ENCODE measurements around the gene FAM25G. TPM values are rescaled to one million over a fixed set of nuclear protein-coding genes. Genes with fewer than 3 reads are reported as not detected.
A peak's percentile ranks its signal among the peaks of the same experiment; 100 is the strongest.

The FAM25G gene
- total and polyA plus RNA-seq, 9 of the 15 experiments (the other 6 are each of a cell fraction or from before 2014, with no cell fraction given): not detected

DNA sequence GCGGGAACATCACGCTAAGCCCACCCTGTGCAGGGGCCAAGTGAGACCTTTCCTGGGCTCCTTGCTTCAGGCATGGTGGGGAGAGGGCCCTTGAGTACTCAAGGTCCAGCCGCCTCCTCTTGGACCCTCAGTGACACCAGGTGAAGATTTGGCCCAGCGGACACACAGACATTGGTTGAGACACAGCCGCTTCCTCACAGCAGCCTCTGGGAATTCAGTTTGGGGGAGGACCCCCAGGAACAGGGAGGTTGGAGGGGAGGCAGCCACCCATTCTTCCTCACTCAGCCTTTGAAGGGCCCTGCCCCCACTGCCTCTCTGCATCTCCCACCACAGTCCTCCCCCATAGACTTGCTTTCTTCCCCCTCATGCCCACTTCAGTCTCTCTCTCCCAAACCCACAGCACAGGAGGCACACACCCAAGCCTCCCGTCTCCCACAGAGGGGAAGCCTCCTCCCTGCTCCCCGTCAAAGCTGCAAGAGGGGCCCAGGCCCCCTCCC, 39.5 kb downstream of the FAM25G start:
- Histone ChIP-seq H3K4me2 (ENCODE audit: insufficient read depth, low read length) (no peak overlapping the region), H3K27me3 (ENCODE audit: control insufficient read depth in 2 of 2, insufficient read depth in 2 of 2, low read length in 2 of 2) (peaks cover 21 to 62% of the 10 kb centered on the region in 2 experiments; a peak in 4 of 5 replicates), H3K36me3 (ENCODE audit: control insufficient read depth, insufficient read depth, low read length) (no peaks in the 10 kb centered on the region), H3K9me1 (ENCODE audit: control insufficient read depth, insufficient read depth, low read length) (no peaks in the 10 kb centered on the region), H3K4me3 (no peak overlapping the region), H3K9me3 (replicated peaks; ENCODE audit: control insufficient read depth, insufficient read depth, low read depth, low read length) (no peaks in the 10 kb centered on the region), H2AFZ (ENCODE audit: low read depth, low read length) (no peak overlapping the region), H3K27ac (ENCODE audit: extremely low read depth, low read depth, low read length) (no peak overlapping the region), H3K4me1 (replicated peaks in 1 of 2; ENCODE audit: control insufficient read depth in 2 of 2, insufficient read depth in 2 of 2, low read length in 2 of 2) (peaks cover 0 to 8% of the 10 kb centered on the region in 2 experiments; a peak in 1 of 5 replicates), H4K20me1 (replicated peaks; ENCODE audit: control insufficient read depth, insufficient read depth, low read length) (no peaks in the 10 kb centered on the region; the same call in 1 of the 2 replicates), H3K9ac (ENCODE audit: insufficient read depth in 1 of 2, low read depth in 2 of 2, low read length in 2 of 2) (peak overlapping the region in 1 of 2 experiments; percentile 57; a peak in 1 of 4 replicates), H3K79me2 (ENCODE audit: control insufficient read depth, insufficient read depth, low read length) (no peaks in the 10 kb centered on the region)
- intact Hi-C loops (cut with micrococcal nuclease) (loop anchor here (5.0 kb wide), 1 partner anchor 90 kb away; no protein-coding TSS in a partner anchor), in situ Hi-C loops (cut with MboI) (no loop called here)
- DNase-seq (ENCODE audit: extremely low read depth in 1 of 4, low spot score in 3 of 4) (peak in 1 of 4 experiments; percentile 10), FAIRE-seq (no peak), ATAC-seq (no peak)
- WGBS (ENCODE audit: insufficient coverage, low coverage, missing lambda C conversion rate): 4% methylated on average over 7 of the region's 7 CpGs
- BruUV-seq (replicated peaks): no TSS peak
- no peak for TF ChIP-seq NCOA2 (IDR thresholded peaks at IDR 0.05; ENCODE audit: partially characterized antibody in 2 of 2)
- no peak for TF ChIP-seq NFE2 (IDR thresholded peaks at IDR 0.05; ENCODE audit: low read depth)
- no peak for TF ChIP-seq PTBP1 (IDR thresholded peaks at IDR 0.05; ENCODE audit: low read depth, low read length)
- TF ChIP-seq MXI1 (IDR thresholded peaks at IDR 0.05; ENCODE audit: low read depth, low read length): no peak
- TF ChIP-seq, protein P1, sequence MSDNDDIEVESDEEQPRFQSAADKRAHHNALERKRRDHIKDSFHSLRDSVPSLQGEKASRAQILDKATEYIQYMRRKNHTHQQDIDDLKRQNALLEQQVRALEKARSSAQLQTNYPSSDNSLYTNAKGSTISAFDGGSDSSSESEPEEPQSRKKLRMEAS (CRISPR knock-in tag; IDR thresholded peaks at IDR 0.05): no peak
- TF ChIP-seq, protein P2, sequence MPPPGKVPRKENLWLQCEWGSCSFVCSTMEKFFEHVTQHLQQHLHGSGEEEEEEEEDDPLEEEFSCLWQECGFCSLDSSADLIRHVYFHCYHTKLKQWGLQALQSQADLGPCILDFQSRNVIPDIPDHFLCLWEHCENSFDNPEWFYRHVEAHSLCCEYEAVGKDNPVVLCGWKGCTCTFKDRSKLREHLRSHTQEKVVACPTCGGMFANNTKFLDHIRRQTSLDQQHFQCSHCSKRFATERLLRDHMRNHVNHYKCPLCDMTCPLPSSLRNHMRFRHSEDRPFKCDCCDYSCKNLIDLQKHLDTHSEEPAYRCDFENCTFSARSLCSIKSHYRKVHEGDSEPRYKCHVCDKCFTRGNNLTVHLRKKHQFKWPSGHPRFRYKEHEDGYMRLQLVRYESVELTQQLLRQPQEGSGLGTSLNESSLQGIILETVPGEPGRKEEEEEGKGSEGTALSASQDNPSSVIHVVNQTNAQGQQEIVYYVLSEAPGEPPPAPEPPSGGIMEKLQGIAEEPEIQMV (tag; conservative IDR thresholded peaks at IDR 0.05; ENCODE audit: low read depth): no peak
- no peak for TF ChIP-seq ZNF12 (CRISPR knock-in tag; IDR thresholded peaks at IDR 0.05)
- no peak for TF ChIP-seq RBM39 (optimal IDR thresholded peaks at IDR 0.05; ENCODE audit: low read depth, low read length)
- TF ChIP-seq ZNF184 (CRISPR knock-in tag; IDR thresholded peaks at IDR 0.05): no peak
- TF ChIP-seq, protein P3, sequence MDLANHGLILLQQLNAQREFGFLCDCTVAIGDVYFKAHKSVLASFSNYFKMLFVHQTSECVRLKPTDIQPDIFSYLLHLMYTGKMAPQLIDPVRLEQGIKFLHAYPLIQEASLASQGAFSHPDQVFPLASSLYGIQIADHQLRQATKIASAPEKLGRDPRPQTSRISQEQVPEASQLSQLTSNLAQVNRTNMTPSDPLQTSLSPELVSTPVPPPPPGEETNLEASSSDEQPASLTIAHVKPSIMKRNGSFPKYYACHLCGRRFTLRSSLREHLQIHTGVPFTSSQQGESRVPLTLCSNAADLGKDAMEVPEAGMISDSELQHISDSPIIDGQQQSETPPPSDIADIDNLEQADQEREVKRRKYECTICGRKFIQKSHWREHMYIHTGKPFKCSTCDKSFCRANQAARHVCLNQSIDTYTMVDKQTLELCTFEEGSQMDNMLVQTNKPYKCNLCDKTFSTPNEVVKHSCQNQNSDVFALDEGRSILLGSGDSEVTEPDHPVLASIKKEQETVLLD (IDR thresholded peaks at IDR 0.05): no peak
- no peak for TF ChIP-seq RCOR1 (IDR thresholded peaks at IDR 0.05; ENCODE audit: borderline replicate concordance in 1 of 2, low read depth in 2 of 2, low read length in 2 of 2)
- TF ChIP-seq STAT5A (IDR thresholded peaks at IDR 0.05; ENCODE audit: borderline replicate concordance, low read length): no peak
- TF ChIP-seq ZNF124 (CRISPR knock-in tag; IDR thresholded peaks at IDR 0.05): no peak
- TF ChIP-seq ZNF354B (CRISPR knock-in tag; IDR thresholded peaks at IDR 0.05): no peak
- no peak for TF ChIP-seq ZNF444 (CRISPR knock-in tag; IDR thresholded peaks at IDR 0.05)
- TF ChIP-seq, protein P4, sequence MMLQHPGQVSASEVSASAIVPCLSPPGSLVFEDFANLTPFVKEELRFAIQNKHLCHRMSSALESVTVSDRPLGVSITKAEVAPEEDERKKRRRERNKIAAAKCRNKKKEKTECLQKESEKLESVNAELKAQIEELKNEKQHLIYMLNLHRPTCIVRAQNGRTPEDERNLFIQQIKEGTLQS (IDR thresholded peaks at IDR 0.05): no peak
- TF ChIP-seq, protein P4 (CRISPR knock-in tag; conservative IDR thresholded peaks at IDR 0.05): no peak
- TF ChIP-seq ZNF561 (CRISPR knock-in tag; conservative IDR thresholded peaks at IDR 0.05): no peak
- TF ChIP-seq LEF1 (IDR thresholded peaks at IDR 0.05): no peak
- ChIA-PET POLR2A (no interaction called here), CTCF (ENCODE audit: low intra/inter-chr PET ratio) (no interaction called here)

Data from K562 (cell line).